Osteoblast (primary cell): ENCODE data around the gene ZNF414. TPM values are rescaled to one million over a fixed set of nuclear protein-coding genes. Genes with fewer than 3 reads are reported as not detected.
A peak's percentile ranks its signal among the peaks of the same experiment; 100 is the strongest.

Source experiments
- DNase-seq: peaks from one replicate; pipeline ENCODE4 v3.0.0; 2011; ENCODE audit warnings: low spot score, mixed read lengths; ENCODE audit not compliant: insufficient read length; ENCODE audit errors: missing footprints
- H2AFZ ChIP-seq: 2 replicates; pipeline ENCODE4 v1.6.0; 2011; ENCODE audit warnings: mild to moderate bottlenecking, low read length
- H3K27ac ChIP-seq: 2 replicates; pipeline ENCODE4 v1.5.1; 2011; ENCODE audit warnings: mild to moderate bottlenecking, low read depth, low read length, moderate library complexity
- H3K27me3 ChIP-seq: 2 replicates; pipeline ENCODE4 v1.6.0; 2012; ENCODE audit warnings: mild to moderate bottlenecking, control low read depth, inconsistent platforms, low read length, moderate library complexity; ENCODE audit not compliant: insufficient read depth
- H3K36me3 ChIP-seq: 2 replicates; pipeline ENCODE4 v1.5.1; 2011; ENCODE audit warnings: mild to moderate bottlenecking, low read length, control low read depth, moderate library complexity; ENCODE audit not compliant: insufficient read depth
- H3K4me1 ChIP-seq: 2 replicates; pipeline ENCODE4 v1.5.1; 2011; ENCODE audit warnings: mild to moderate bottlenecking, low read length, control low read depth, moderate library complexity; ENCODE audit not compliant: insufficient read depth
- H3K4me2 ChIP-seq: 2 replicates; pipeline ENCODE4 v1.6.0; 2011; ENCODE audit warnings: mild to moderate bottlenecking, low read length; ENCODE audit not compliant: insufficient read depth
- H3K4me3 ChIP-seq: fragments of 200-600 bp; sonication (generic); 3 replicates; pipeline ENCODE4 v1.5.1; 2012; ENCODE audit warnings: mild to moderate bottlenecking, low read length, inconsistent platforms; ENCODE audit not compliant: insufficient read depth
- H3K79me2 ChIP-seq: 2 replicates; pipeline ENCODE4 v1.6.0; 2012; ENCODE audit warnings: mild to moderate bottlenecking, low read length, control low read depth, inconsistent platforms; ENCODE audit not compliant: insufficient read depth
- H3K9me3 ChIP-seq: 2 replicates; pipeline ENCODE4 v1.5.1; 2011; ENCODE audit warnings: low read depth, low read length, control low read depth
- H4K20me1 ChIP-seq: 2 replicates; pipeline ENCODE4 v1.6.0; 2012; ENCODE audit warnings: mild to moderate bottlenecking, low read length, control low read depth; ENCODE audit not compliant: insufficient read depth
- CTCF ChIP-seq: IDR thresholded peaks from 2 replicates; pipeline ENCODE4 v1.5.1; 2011; ENCODE audit warnings: mild to moderate bottlenecking, low read depth, low read length, moderate library complexity; ENCODE audit errors: extremely low read depth
- total RNA-seq: library from RNA; depleted of rRNA; stranded (reverse); fragments of >200 nt; gene quantifications from 2 replicates; pipeline ENCODE4 v1.2.3, GENCODE V29; 2012

The ZNF414 gene
- total RNA-seq, 1 donor: 6.9 TPM

GRCh38 chr19:8531470-8531869 is 17.5 kb upstream of the ZNF414 start:
- no peak overlapping the region for H3K4me3 ChIP-seq
- no peaks in the 10 kb centered on the region for H3K9me3 ChIP-seq
- H3K4me2 ChIP-seq: no peak overlapping the region
- no peak overlapping the region for H2AFZ ChIP-seq
- peaks cover 19% of the 10 kb centered on the region for H4K20me1 ChIP-seq
- no peaks in the 10 kb centered on the region for H3K36me3 ChIP-seq
- peak; percentile 26 for DNase-seq
- H3K27ac ChIP-seq: no peak overlapping the region
- peaks cover 5% of the 10 kb centered on the region for H3K4me1 ChIP-seq
- no peak for TF ChIP-seq CTCF
- H3K27me3 ChIP-seq: no peaks in the 10 kb centered on the region
- H3K79me2 ChIP-seq: peaks cover 5% of the 10 kb centered on the region

- Histone ChIP-seq H3K4me3 (no peak overlapping the region), H3K36me3 (no peaks in the 10 kb centered on the region), H3K27me3 (no peaks in the 10 kb centered on the region), H3K4me1 (peaks cover 6% of the 10 kb centered on the region), H3K9me3 (no peaks in the 10 kb centered on the region), H2AFZ (no peak overlapping the region), H4K20me1 (peaks cover 19% of the 10 kb centered on the region), H3K27ac (no peak overlapping the region), H3K79me2 (peaks cover 5% of the 10 kb centered on the region), H3K4me2 (no peak overlapping the region)
- no peak for TF ChIP-seq CTCF
- peak; percentile 30 for DNase-seq
These were observed 16.2 kb upstream of the ZNF414 start for GRCh38 chr19:8530061-8530679.

- Histone ChIP-seq H3K4me2 (no peak overlapping the region), H3K4me1 (peaks cover 8% of the 10 kb centered on the region), H3K36me3 (no peaks in the 10 kb centered on the region), H3K4me3 (no peak overlapping the region), H3K27ac (no peak overlapping the region), H4K20me1 (peaks cover 19% of the 10 kb centered on the region), H3K9me3 (no peaks in the 10 kb centered on the region), H2AFZ (no peak overlapping the region), H3K27me3 (no peaks in the 10 kb centered on the region), H3K79me2 (peaks cover 5% of the 10 kb centered on the region)
- peak; percentile 59 for DNase-seq
- TF ChIP-seq CTCF: no peak
These were observed 15.5 kb upstream of the ZNF414 start for GRCh38 chr19:8529369-8530006.

- peaks cover 19% of the 10 kb centered on the region for H4K20me1 ChIP-seq
- H3K79me2 ChIP-seq: peaks cover 5% of the 10 kb centered on the region
- H3K9me3 ChIP-seq: no peaks in the 10 kb centered on the region
- peaks cover 8% of the 10 kb centered on the region for H3K4me1 ChIP-seq
- no peak overlapping the region for H3K4me3 ChIP-seq
- H3K4me2 ChIP-seq: no peak overlapping the region
- DNase-seq: peak; percentile 62
- H3K36me3 ChIP-seq: no peaks in the 10 kb centered on the region
- no peak for TF ChIP-seq CTCF
- no peak overlapping the region for H2AFZ ChIP-seq
- H3K27ac ChIP-seq: no peak overlapping the region
- no peaks in the 10 kb centered on the region for H3K27me3 ChIP-seq
These were observed 14.5 kb upstream of the ZNF414 start for GRCh38 chr19:8528500-8528899.
